ENCODE measurements around the gene PSPN.

DNA sequence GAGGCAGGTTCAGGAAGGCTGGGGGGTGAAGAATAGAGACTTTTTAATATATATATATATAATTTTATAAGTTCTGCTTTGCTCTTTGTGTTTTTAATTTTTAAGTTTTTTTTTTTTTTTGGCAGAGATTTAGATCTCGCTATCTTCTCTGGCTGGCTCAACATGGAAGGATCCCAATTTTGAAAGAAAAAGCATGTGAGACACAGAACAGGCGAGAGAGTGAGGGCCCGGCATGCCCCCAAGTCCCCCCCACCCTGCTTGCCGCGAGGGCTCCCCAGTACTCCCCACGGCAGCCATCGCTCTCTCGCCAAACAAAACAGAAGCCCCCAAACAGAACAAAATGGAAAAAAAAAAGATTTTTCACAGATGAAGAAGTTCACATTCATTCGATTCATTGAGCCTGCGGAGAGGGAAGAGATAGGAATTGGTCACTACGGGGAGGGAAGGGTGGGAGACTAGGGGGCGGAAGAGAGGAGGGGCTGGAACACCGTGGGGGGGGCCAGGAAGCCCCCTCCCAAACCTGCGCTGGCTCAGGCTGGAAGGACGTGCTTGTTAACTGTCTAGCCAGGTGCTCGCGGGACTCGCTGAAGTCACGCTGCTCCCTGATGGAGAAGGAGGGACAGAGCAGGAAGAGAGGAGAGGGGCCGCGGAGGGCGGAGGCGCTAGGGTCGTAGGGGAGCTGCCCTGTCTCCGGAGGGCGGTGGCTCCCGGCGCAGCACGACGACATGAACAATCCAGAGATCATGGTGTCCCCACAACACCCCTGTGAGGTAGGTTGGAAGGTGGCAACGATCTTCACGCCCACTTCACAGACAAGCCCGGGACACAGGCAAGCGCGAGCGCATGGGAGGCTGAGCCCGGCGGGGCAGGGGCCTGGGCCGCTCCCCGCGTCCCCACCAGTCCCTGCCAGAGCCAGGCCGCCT is 38.2 kb upstream of the PSPN start:
- TF ChIP-seq, protein P1, sequence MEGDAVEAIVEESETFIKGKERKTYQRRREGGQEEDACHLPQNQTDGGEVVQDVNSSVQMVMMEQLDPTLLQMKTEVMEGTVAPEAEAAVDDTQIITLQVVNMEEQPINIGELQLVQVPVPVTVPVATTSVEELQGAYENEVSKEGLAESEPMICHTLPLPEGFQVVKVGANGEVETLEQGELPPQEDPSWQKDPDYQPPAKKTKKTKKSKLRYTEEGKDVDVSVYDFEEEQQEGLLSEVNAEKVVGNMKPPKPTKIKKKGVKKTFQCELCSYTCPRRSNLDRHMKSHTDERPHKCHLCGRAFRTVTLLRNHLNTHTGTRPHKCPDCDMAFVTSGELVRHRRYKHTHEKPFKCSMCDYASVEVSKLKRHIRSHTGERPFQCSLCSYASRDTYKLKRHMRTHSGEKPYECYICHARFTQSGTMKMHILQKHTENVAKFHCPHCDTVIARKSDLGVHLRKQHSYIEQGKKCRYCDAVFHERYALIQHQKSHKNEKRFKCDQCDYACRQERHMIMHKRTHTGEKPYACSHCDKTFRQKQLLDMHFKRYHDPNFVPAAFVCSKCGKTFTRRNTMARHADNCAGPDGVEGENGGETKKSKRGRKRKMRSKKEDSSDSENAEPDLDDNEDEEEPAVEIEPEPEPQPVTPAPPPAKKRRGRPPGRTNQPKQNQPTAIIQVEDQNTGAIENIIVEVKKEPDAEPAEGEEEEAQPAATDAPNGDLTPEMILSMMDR (IDR thresholded peaks at IDR 0.05): no peak
- no peak for TF ChIP-seq ZFX (IDR thresholded peaks at IDR 0.05; ENCODE audit: borderline replicate concordance)

All from 22Rv1 (cell line).